Fibroblast of lung (primary cell): Measurements from ENCODE around the gene GLRX3.

Experiments
- CTCF ChIP-seq, 2 donors: IDR thresholded peaks in 1 of 2; conservative IDR thresholded peaks in 1 of 2; 1 replicate in 1 of 2; 2 replicates in 1 of 2; pipeline ENCODE4 v1.5.1; 2011 to 2012; ENCODE audit warnings: low read length in 2 of 2, control low read depth in 1 of 2, inconsistent platforms in 1 of 2, low read depth in 1 of 2, mild to moderate bottlenecking in 1 of 2
- EZH2 ChIP-seq: IDR thresholded peaks from 2 replicates; pipeline ENCODE4 v1.5.1; 2012; ENCODE audit warnings: low read length, control low read depth, mild to moderate bottlenecking; ENCODE audit errors: missing control alignments

GRCh38 chr10:130105724-130106123, 30.5 kb upstream of the GLRX3 start:
- TF ChIP-seq CTCF (conservative IDR thresholded peaks at IDR 0.05 in 1 of 2, IDR thresholded peaks at IDR 0.05 in 1 of 2; ENCODE audit: low read depth in 1 of 2, low read length in 2 of 2): no peak
- TF ChIP-seq EZH2: no peak
